LNCAP (cell line): ENCODE results near the gene RTN4RL2.

Experiments
- TF ChIP-seq, protein P1 (sequence below): fragments of 450-650 bp; IDR thresholded peaks from 2 replicates; pipeline ENCODE4 v1.5.1; 2017; ENCODE audit warnings: mild to moderate bottlenecking

The RTN4RL2 gene

DNA sequence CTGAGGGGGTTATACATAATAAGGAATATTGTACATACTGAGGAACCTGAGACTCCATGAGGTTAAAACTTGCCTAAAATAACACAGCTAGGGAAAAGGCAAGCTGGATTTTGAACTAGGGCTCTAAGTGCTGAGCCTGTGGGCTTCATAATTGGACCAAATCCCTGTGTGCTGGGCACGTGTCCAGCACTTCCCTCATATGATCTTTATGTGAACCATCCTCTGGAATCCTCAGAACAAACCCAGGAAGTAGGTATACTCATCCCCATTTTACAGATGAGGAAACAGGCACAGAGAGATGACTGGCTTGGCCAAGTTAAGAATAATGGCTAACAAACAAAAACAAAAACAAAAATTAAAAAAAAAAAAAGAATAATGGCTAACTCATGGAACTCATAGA is 14.9 kb downstream of the RTN4RL2 start:
- TF ChIP-seq, protein P1, sequence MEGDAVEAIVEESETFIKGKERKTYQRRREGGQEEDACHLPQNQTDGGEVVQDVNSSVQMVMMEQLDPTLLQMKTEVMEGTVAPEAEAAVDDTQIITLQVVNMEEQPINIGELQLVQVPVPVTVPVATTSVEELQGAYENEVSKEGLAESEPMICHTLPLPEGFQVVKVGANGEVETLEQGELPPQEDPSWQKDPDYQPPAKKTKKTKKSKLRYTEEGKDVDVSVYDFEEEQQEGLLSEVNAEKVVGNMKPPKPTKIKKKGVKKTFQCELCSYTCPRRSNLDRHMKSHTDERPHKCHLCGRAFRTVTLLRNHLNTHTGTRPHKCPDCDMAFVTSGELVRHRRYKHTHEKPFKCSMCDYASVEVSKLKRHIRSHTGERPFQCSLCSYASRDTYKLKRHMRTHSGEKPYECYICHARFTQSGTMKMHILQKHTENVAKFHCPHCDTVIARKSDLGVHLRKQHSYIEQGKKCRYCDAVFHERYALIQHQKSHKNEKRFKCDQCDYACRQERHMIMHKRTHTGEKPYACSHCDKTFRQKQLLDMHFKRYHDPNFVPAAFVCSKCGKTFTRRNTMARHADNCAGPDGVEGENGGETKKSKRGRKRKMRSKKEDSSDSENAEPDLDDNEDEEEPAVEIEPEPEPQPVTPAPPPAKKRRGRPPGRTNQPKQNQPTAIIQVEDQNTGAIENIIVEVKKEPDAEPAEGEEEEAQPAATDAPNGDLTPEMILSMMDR: no peak

GRCh38 chr11:57475671-57476046 is 15.3 kb downstream of the RTN4RL2 start:
- TF ChIP-seq, protein P1: no peak

DNA sequence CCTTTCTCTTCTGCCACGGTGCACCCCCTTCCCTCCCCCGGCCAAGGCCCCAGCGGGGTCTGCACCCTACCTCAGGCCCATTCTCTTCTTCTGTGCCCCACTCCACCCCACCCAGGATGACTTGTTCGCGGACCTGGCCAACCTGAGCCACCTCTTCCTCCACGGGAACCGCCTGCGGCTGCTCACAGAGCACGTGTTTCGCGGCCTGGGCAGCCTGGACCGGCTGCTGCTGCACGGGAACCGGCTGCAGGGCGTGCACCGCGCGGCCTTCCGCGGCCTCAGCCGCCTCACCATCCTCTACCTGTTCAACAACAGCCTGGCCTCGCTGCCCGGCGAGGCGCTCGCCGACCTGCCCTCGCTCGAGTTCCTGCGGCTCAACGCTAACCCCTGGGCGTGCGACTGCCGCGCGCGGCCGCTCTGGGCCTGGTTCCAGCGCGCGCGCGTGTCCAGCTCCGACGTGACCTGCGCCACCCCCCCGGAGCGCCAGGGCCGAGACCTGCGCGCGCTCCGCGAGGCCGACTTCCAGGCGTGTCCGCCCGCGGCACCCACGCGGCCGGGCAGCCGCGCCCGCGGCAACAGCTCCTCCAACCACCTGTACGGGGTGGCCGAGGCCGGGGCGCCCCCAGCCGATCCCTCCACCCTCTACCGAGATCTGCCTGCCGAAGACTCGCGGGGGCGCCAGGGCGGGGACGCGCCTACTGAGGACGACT is 15.9 kb downstream of the RTN4RL2 start:
- TF ChIP-seq, protein P1: no peak

DNA sequence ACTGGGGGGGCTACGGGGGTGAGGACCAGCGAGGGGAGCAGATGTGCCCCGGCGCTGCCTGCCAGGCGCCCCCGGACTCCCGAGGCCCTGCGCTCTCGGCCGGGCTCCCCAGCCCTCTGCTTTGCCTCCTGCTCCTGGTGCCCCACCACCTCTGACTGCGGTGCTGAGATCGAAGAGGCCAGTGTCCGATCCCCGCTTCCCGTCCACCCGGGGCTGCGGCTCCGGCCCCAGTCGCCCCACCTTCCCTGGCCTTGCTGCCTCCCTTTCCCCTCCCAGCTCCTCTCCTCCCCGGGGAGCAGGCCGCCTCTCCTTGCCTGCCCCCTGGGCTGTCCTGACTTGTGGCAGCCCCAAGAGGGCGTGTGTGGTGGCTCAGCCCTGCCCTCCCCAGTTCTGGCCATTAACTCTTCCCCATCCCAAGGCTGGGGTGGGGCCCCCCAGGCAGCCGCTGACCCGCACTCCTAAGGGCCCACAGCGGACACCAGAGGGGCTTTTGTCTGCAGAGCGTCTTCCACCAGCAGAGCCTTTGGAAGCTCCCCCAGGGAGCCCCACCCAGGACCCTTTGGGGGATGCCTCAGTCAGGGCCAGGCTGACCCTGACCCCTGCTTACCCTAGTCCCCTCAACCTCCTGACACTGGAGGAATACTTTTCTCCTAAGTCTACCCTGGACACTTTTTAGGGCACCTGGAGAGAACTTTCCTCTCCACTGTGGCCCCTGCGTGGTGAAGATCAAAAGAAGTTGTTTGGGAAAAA is 16.6 kb downstream of the RTN4RL2 start:
- TF ChIP-seq, protein P1: 0 out of 2 replicates have a peak, but pooled peaks have one; percentile 10

GRCh38 chr11:57477507-57478189 is 17.3 kb downstream of the RTN4RL2 start:
- TF ChIP-seq, protein P1: no peak

GRCh38 chr11:57479021-57479663 is 18.8 kb downstream of the RTN4RL2 start:
- TF ChIP-seq, protein P1: no peak

DNA sequence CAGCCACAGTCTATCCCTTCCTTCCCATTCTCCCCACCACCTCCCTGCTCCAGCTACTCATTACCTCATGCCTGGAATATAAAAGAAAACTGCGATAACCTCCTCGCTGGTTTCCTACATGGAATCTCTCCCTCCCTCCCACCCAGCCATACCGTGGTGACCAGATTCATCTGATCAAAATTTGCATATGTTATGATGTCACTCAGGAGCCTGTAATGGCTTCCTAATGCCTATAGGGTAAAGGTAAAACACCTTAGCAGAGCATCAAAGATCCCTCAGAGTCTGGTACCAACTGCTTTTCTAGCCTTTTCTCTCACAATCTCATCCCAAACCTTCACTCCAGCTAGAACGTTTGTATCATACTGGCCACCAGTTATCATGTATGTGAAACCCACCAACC is 19.6 kb downstream of the RTN4RL2 start:
- TF ChIP-seq, protein P1: no peak
